H1 (cell line): ENCODE data around the gene SUDS3. TPM values are rescaled to one million over a fixed set of nuclear protein-coding genes. Genes with fewer than 3 reads are reported as not detected.

Experiments
- CTCF ChIA-PET: fragments of 300-600 bp; sonication (Branson Sonifier 250); formaldehyde crosslinking; loops from one replicate; lab custom pipeline; 2021; ENCODE audit not compliant: partially characterized antibody; lab: Charles Lee
- POLR2A ChIA-PET: fragments of 300-600 bp; sonication (Branson Sonifier 250); formaldehyde crosslinking; loops from one replicate; lab custom pipeline; 2021; ENCODE audit warnings: inconsistent platforms; ENCODE audit not compliant: partially characterized antibody; lab: Charles Lee
- DNase-seq, 2 experiments: peaks; one replicate each; pipeline versions ENCODE4 v3.0.0 to v3.0.0-alpha.2; 2010 to 2022; ENCODE audit warnings: low spot score in 2 of 2, low read depth in 1 of 2, mixed read lengths in 1 of 2
- FAIRE-seq: peaks from 2 replicates; lab custom pipeline; 2011; peaks lifted over from hg19 to GRCh38; lab: Jason Lieb, UNC
- H2AFZ ChIP-seq: 2 replicates; pipeline ENCODE4 v1.8.1; 2012; ENCODE audit warnings: low read length, inconsistent platforms
- H2AK5ac ChIP-seq: 2 replicates; pipeline ENCODE4 v1.6.1; 2013; ENCODE audit warnings: low read depth, low read length
- H2BK120ac ChIP-seq: replicated peaks from 2 replicates; pipeline ENCODE3; 2013; ENCODE audit warnings: low read depth, low read length, inconsistent platforms
- H2BK12ac ChIP-seq: 2 replicates; pipeline ENCODE4 v1.6.1; 2013; ENCODE audit warnings: low read depth, low read length
- H2BK15ac ChIP-seq: 2 replicates; pipeline ENCODE4 v1.6.1; 2013; ENCODE audit warnings: low read length
- H2BK20ac ChIP-seq: 2 replicates; pipeline ENCODE4 v1.6.1; 2013; ENCODE audit warnings: low read length
- H2BK5ac ChIP-seq: 2 replicates; pipeline ENCODE4 v1.6.1; 2013; ENCODE audit warnings: low read depth, low read length
- H3K14ac ChIP-seq: 2 replicates; pipeline ENCODE4 v1.6.1; 2013; ENCODE audit warnings: inconsistent platforms; ENCODE audit not compliant: insufficient read length
- H3K18ac ChIP-seq: 2 replicates; pipeline ENCODE4 v1.6.1; 2013; ENCODE audit warnings: low read length; ENCODE audit errors: extremely low read depth
- H3K23ac ChIP-seq: 2 replicates; pipeline ENCODE4 v1.6.1; 2013; ENCODE audit warnings: inconsistent platforms; ENCODE audit not compliant: insufficient read length
- H3K23me2 ChIP-seq: 2 replicates; pipeline ENCODE4 v1.6.1; 2013; ENCODE audit warnings: low read depth, low read length
- H3K27ac ChIP-seq: 2 replicates; pipeline ENCODE4 v1.6.1; 2011; ENCODE audit warnings: low read depth, low read length, inconsistent platforms
- H3K27me3 ChIP-seq, 4 experiments: replicated peaks in 1 of 4; 1 replicate in 1 of 4; 2 replicates in 3 of 4; pipeline versions ENCODE4 v1.6.1 to v1.8.1; 2011 to 2013; ENCODE audit warnings: low read length in 3 of 4, mild to moderate bottlenecking in 3 of 4, inconsistent platforms in 2 of 4, mixed read lengths in 2 of 4, moderate library complexity in 1 of 4; ENCODE audit not compliant: control insufficient read depth in 3 of 4, insufficient read depth in 3 of 4; ENCODE audit errors: extremely low read depth in 1 of 4
- H3K36me3 ChIP-seq, 4 experiments: 2 replicates each; pipeline versions ENCODE4 v1.6.1 to v1.8.1; 2011 to 2013; ENCODE audit warnings: mild to moderate bottlenecking in 4 of 4, low read length in 3 of 4, moderate library complexity in 2 of 4, control low read depth in 1 of 4, inconsistent platforms in 1 of 4; ENCODE audit not compliant: insufficient read depth in 4 of 4, control insufficient read depth in 2 of 4
- H3K4ac ChIP-seq: replicated peaks from 2 replicates; pipeline ENCODE3; 2013; ENCODE audit warnings: low read length, low read depth, mixed read lengths, inconsistent platforms; ENCODE audit not compliant: insufficient read length
- H3K4me1 ChIP-seq, 4 experiments: replicated peaks in 1 of 4; 1 replicate in 1 of 4; 2 replicates in 3 of 4; pipeline versions ENCODE4 v1.6.1 to v1.8.1; 2011 to 2013; ENCODE audit warnings: low read length in 3 of 4, inconsistent platforms in 2 of 4, mixed read lengths in 1 of 4; ENCODE audit not compliant: insufficient read depth in 4 of 4, control insufficient read depth in 3 of 4
- H3K4me2 ChIP-seq, 2 experiments: 2 replicates each; pipeline versions ENCODE4 v1.6.1 to v1.8.1; 2011 to 2013; ENCODE audit warnings: low read depth in 2 of 2, low read length in 2 of 2, control low read depth in 1 of 2, inconsistent platforms in 1 of 2, mild to moderate bottlenecking in 1 of 2; ENCODE audit not compliant: insufficient read depth in 1 of 2
- H3K4me3 ChIP-seq, 4 experiments: fragments of 200-600, 300-600 bp in 1 of 4; sonication (generic), shearing (Covaris generic), sonication (Bioruptor Twin) in 1 of 4; 2 replicates each; pipeline versions ENCODE4 v1.5.1 to v1.8.1; 2011 to 2016; ENCODE audit warnings: low read length in 4 of 4, low read depth in 3 of 4, control low read depth in 2 of 4, inconsistent platforms in 2 of 4, mild to moderate bottlenecking in 2 of 4, mixed read lengths in 1 of 4, moderate library complexity in 1 of 4; ENCODE audit not compliant: insufficient read depth in 2 of 4; ENCODE audit errors: extremely low read depth in 1 of 4
- H3K56ac ChIP-seq: replicated peaks from 2 replicates; pipeline ENCODE3; 2013; ENCODE audit warnings: low read depth, mild to moderate bottlenecking, mixed read lengths, low read length, inconsistent platforms; ENCODE audit not compliant: insufficient read length
- H3K79me1 ChIP-seq: 2 replicates; pipeline ENCODE4 v1.6.1; 2013; ENCODE audit warnings: low read depth, low read length, control low read depth
- H3K79me2 ChIP-seq, 2 experiments: 2 replicates each; pipeline versions ENCODE4 v1.6.1 to v1.8.1; 2012 to 2013; ENCODE audit warnings: low read length in 2 of 2, mild to moderate bottlenecking in 2 of 2, inconsistent platforms in 1 of 2; ENCODE audit not compliant: insufficient read depth in 2 of 2, control insufficient read depth in 1 of 2
- H3K9ac ChIP-seq, 4 experiments: replicated peaks in 1 of 4; 1 replicate in 1 of 4; 2 replicates in 3 of 4; pipeline versions ENCODE4 v1.6.1 to v1.8.1; 2011 to 2013; ENCODE audit warnings: low read depth in 3 of 4, low read length in 3 of 4, control low read depth in 2 of 4, mild to moderate bottlenecking in 2 of 4, moderate library complexity in 2 of 4, inconsistent platforms in 1 of 4; ENCODE audit errors: extremely low read depth in 1 of 4
- H3K9me3 ChIP-seq, 2 experiments: 2 replicates each; pipeline versions ENCODE4 v1.6.1 to v1.8.1; 2012 to 2013; ENCODE audit warnings: mild to moderate bottlenecking in 2 of 2, moderate library complexity in 2 of 2, control low read depth in 1 of 2, inconsistent platforms in 1 of 2, low read depth in 1 of 2, low read length in 1 of 2, mixed read lengths in 1 of 2; ENCODE audit not compliant: insufficient read depth in 2 of 2
- H4K20me1 ChIP-seq, 2 experiments: replicated peaks in 1 of 2; 2 replicates each; pipeline versions ENCODE3 to v1.8.1; 2011 to 2013; ENCODE audit warnings: inconsistent platforms in 2 of 2, low read length in 2 of 2, mild to moderate bottlenecking in 1 of 2; ENCODE audit not compliant: insufficient read depth in 2 of 2, control insufficient read depth in 1 of 2
- H4K5ac ChIP-seq: 2 replicates; pipeline ENCODE4 v1.6.1; 2013; ENCODE audit warnings: low read length, low read depth, mixed read lengths, inconsistent platforms; ENCODE audit not compliant: insufficient read length
- H4K8ac ChIP-seq: 2 replicates; pipeline ENCODE4 v1.8.0; 2013; ENCODE audit warnings: mild to moderate bottlenecking, moderate library complexity, low read length, inconsistent platforms; ENCODE audit not compliant: insufficient read depth; ENCODE audit errors: extremely low read depth
- H4K91ac ChIP-seq: replicated peaks from 2 replicates; pipeline ENCODE3; 2013; ENCODE audit warnings: low read length, mixed read lengths, inconsistent platforms; ENCODE audit not compliant: insufficient read length
- BACH1 ChIP-seq: IDR thresholded peaks from 2 replicates; pipeline ENCODE4 v1.6.1; 2012; ENCODE audit warnings: low read length, improper control_type of control experiment
- CEBPB ChIP-seq: IDR thresholded peaks from 2 replicates; pipeline ENCODE4 v1.6.1; 2012; ENCODE audit warnings: low read depth, low read length
- EGR1 ChIP-seq: IDR thresholded peaks from 2 replicates; pipeline ENCODE4 v1.6.1; 2011; ENCODE audit warnings: low read depth, low read length, borderline replicate concordance
- JUN ChIP-seq: IDR thresholded peaks from 2 replicates; pipeline ENCODE4 v1.6.1; 2011; ENCODE audit warnings: low read depth, mild to moderate bottlenecking, improper control_type of control experiment, low read length
- KDM1A ChIP-seq: fragments of 200-600, 300-600 bp; sonication (generic); IDR thresholded peaks from 2 replicates; pipeline ENCODE4 v1.7.1; 2016; ENCODE audit warnings: mild to moderate bottlenecking, low read length, borderline replicate concordance
- KDM4A ChIP-seq: IDR thresholded peaks from one replicate; pipeline ENCODE4 v1.7.1; 2012; ENCODE audit warnings: low read depth, mild to moderate bottlenecking, moderate library complexity, low read length, inconsistent platforms; ENCODE audit not compliant: severe bottlenecking
- MAFK ChIP-seq: IDR thresholded peaks from 2 replicates; pipeline ENCODE4 v1.6.1; 2012; ENCODE audit warnings: low read depth, mild to moderate bottlenecking, improper control_type of control experiment, low read length
- MAX ChIP-seq: IDR thresholded peaks from 2 replicates; pipeline ENCODE4 v1.6.1; 2012; ENCODE audit warnings: inconsistent platforms
- NANOG ChIP-seq: IDR thresholded peaks from 2 replicates; pipeline ENCODE4 v1.6.1; 2011; ENCODE audit warnings: low read length, low read depth, mild to moderate bottlenecking, inconsistent platforms; ENCODE audit not compliant: insufficient read depth, poor library complexity, severe bottlenecking
- PHF8 ChIP-seq: fragments of 200-600 bp; sonication (generic); conservative IDR thresholded peaks from 2 replicates; pipeline ENCODE4 v1.7.1; 2012; ENCODE audit warnings: low read depth, mild to moderate bottlenecking, inconsistent platforms, low read length, moderate library complexity
- POU5F1 ChIP-seq: IDR thresholded peaks from 2 replicates; pipeline ENCODE4 v1.6.1; 2011; ENCODE audit warnings: low read depth, mild to moderate bottlenecking, low read length, moderate library complexity
- RAD21 ChIP-seq, 2 experiments: IDR thresholded peaks in 1 of 2; conservative IDR thresholded peaks in 1 of 2; 2 replicates each; pipeline ENCODE4 v1.6.1; 2011; ENCODE audit warnings: low read depth in 2 of 2, low read length in 2 of 2, improper control_type of control experiment in 1 of 2, inconsistent platforms in 1 of 2, mild to moderate bottlenecking in 1 of 2, moderate library complexity in 1 of 2
- TAF1 ChIP-seq: IDR thresholded peaks from 2 replicates; pipeline ENCODE4 v1.6.1; 2011; ENCODE audit warnings: mild to moderate bottlenecking, low read depth, low read length
- YY1 ChIP-seq: IDR thresholded peaks from 2 replicates; pipeline ENCODE4 v1.6.1; 2011; ENCODE audit warnings: low read depth, mild to moderate bottlenecking, low read length
- ZNF274 ChIP-seq: IDR thresholded peaks from 2 replicates; pipeline ENCODE4 v1.7.0; 2012; ENCODE audit warnings: low read length, borderline replicate concordance; ENCODE audit errors: extremely low read depth
- WGBS, 2 experiments: shearing (Covaris generic) in 1 of 2; methylation state at CpG; one replicate each; pipeline versions ENCODE4 v1.1.6 to v1.1.7; 2013 to 2015; ENCODE audit warnings: low lambda C conversion rate in 2 of 2, mixed read lengths in 2 of 2, inconsistent platforms in 1 of 2, low coverage in 1 of 2, missing lambda C conversion rate in 1 of 2; ENCODE audit not compliant: insufficient replicate concordance in 2 of 2, insufficient coverage in 1 of 2, insufficient read length in 1 of 2; ENCODE audit errors: extremely low coverage in 1 of 2, missing lambda C conversion rate in 1 of 2; 5-methylcytosine and 5-hydroxymethylcytosine counted together
- polyA plus RNA-seq, 7 experiments: library from polyadenylated mRNA; depleted of rRNA in 3 of 7; stranded (reverse) in 5 of 7; unstranded in 2 of 7; fragments of >200 nt in 5 of 7; fragments of 200-250 nt in 2 of 7; gene quantifications; 1 replicate in 5 of 7; 2 replicates in 1 of 7; 4 replicates in 1 of 7; pipeline versions ENCODE4 v1.2.1 to v1.2.3, GENCODE V29; 2011 to 2013; ENCODE audit warnings: missing spikeins in 2 of 7, mixed read lengths in 2 of 7
- total RNA-seq: library from RNA; stranded (reverse); fragmentation: NEBNext Ultra II Directional; extraction: Animal tissue kit (Norgen Biotek cat#: 25700); gene quantifications from 2 replicates; pipeline ENCODE4 v1.2.1, GENCODE V29; 2021

SUDS3 gene
- total and polyA plus RNA-seq, 2 of the 8 experiments (the other 6 are each of a cell fraction or from before 2014, with no cell fraction given), result 30.0 to 58.7 TPM

GRCh38 chr12:118436986-118437385 lies 60.6 kb downstream of the SUDS3 start:
- H3K4me1 ChIP-seq, result no peaks in the 10 kb centered on the region
- no peaks in the 10 kb centered on the region for H3K9me3 ChIP-seq
- no peak overlapping the region for H4K5ac ChIP-seq
- H2BK12ac ChIP-seq, result no peak overlapping the region
- H3K23me2 ChIP-seq, result peaks cover 2% of the 10 kb centered on the region; the same call in 1 of the 2 replicates
- H3K27me3 ChIP-seq, result no peaks in the 10 kb centered on the region
- no peak overlapping the region for H3K18ac ChIP-seq
- H3K27ac ChIP-seq, result no peak overlapping the region
- H3K4me2 ChIP-seq, result no peak overlapping the region
- no peak overlapping the region for H2BK20ac ChIP-seq
- no peak overlapping the region for H4K8ac ChIP-seq
- 95% methylated on average over 2 of the region's 2 CpGs; no CpG with 5 or more reads in 1 of the 2 experiments for whole genome bisulfite sequencing, 2 experiments
- H3K79me1 ChIP-seq, result no peaks in the 10 kb centered on the region
- H3K79me2 ChIP-seq, result no peaks in the 10 kb centered on the region
- H2BK120ac ChIP-seq, result no peak overlapping the region
- H3K4me3 ChIP-seq, result no peak overlapping the region
- H2BK5ac ChIP-seq, result no peak overlapping the region
- H3K36me3 ChIP-seq, result no peaks in the 10 kb centered on the region
- no peak for FAIRE-seq
- no peak for DNase-seq
- H3K9ac ChIP-seq, result no peak overlapping the region
- H2AK5ac ChIP-seq, result no peak overlapping the region
- no peak overlapping the region for H3K14ac ChIP-seq
- no peak overlapping the region for H2BK15ac ChIP-seq
- H3K4ac ChIP-seq, result no peak overlapping the region
- POLR2A ChIA-PET, result interaction anchor here (1.5 kb wide), 1 partner anchor 18 kb away, joined by 3 read pairs; no protein-coding TSS in a partner anchor
- H3K23ac ChIP-seq, result no peak overlapping the region
- H3K56ac ChIP-seq, result no peak overlapping the region
- no peak overlapping the region for H2AFZ ChIP-seq
- CTCF ChIA-PET, result interaction anchor here (0.8 to 5.2 kb wide), 33 partner anchors 8 to 420 kb away, joined by 3 to 34 read pairs (median 4); no protein-coding TSS in a partner anchor
- no peak overlapping the region for H4K91ac ChIP-seq
- no peaks in the 10 kb centered on the region for H4K20me1 ChIP-seq
- TF ChIP-seq EGR1 (no peak), POU5F1 (no peak), MAX (no peak), KDM4A (no peak), CEBPB (no peak), BACH1 (no peak), MAFK (no peak), JUN (no peak), PHF8 (no peak), KDM1A (no peak), RAD21 (IDR thresholded peaks at IDR 0.05 in 1 of 2, conservative IDR thresholded peaks at IDR 0.05 in 1 of 2; ENCODE audit: low read depth in 2 of 2, low read length in 2 of 2) (no peak), YY1 (no peak), NANOG (no peak), TAF1 (no peak), ZNF274 (no peak)
